ENCODE results near the gene LMF1.

LMF1 gene

DNA sequence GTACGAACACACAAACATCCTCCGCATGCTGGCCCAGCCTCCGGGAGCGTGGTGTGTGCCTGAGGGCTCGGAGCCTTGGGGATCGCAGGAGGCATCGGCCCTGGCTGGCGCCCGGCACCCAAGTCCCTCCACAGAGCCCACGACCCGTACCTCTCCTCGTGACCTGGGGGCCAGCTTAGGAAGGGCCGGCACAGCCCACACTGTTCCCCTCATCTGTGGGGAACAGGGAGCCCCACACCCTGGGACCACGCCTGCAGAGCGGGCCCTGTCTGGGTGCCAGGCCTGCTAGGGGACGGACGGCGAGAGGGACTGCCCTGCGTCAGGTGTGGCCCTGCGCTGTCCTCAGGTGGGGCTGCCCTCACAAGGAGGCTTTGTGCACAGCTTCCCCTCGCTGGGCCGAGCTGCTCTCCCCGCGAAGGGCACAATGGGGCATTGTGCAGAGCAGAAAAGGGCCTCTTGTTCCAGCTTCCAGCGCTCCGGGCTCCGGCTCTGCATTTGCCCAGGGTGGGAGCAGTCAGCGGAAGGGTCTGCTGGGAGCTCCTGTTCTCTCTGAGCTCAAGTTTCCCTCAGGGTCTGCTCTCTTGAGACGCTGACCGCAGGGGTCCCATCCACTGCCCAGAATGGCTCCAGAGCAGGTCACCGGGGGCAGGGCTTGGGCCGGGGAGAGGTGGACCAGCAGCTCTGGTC, 1.7 kb upstream of the LMF1 start:
- DNase-seq (ENCODE audit: low read depth): no peak
- no peak overlapping the region for H3K4me3 ChIP-seq (ENCODE audit: low read depth, low read length)
- TF ChIP-seq, protein P1, sequence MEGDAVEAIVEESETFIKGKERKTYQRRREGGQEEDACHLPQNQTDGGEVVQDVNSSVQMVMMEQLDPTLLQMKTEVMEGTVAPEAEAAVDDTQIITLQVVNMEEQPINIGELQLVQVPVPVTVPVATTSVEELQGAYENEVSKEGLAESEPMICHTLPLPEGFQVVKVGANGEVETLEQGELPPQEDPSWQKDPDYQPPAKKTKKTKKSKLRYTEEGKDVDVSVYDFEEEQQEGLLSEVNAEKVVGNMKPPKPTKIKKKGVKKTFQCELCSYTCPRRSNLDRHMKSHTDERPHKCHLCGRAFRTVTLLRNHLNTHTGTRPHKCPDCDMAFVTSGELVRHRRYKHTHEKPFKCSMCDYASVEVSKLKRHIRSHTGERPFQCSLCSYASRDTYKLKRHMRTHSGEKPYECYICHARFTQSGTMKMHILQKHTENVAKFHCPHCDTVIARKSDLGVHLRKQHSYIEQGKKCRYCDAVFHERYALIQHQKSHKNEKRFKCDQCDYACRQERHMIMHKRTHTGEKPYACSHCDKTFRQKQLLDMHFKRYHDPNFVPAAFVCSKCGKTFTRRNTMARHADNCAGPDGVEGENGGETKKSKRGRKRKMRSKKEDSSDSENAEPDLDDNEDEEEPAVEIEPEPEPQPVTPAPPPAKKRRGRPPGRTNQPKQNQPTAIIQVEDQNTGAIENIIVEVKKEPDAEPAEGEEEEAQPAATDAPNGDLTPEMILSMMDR (IDR thresholded peaks at IDR 0.05; ENCODE audit: control insufficient read depth, extremely low read depth, insufficient read depth): no peak

DNA sequence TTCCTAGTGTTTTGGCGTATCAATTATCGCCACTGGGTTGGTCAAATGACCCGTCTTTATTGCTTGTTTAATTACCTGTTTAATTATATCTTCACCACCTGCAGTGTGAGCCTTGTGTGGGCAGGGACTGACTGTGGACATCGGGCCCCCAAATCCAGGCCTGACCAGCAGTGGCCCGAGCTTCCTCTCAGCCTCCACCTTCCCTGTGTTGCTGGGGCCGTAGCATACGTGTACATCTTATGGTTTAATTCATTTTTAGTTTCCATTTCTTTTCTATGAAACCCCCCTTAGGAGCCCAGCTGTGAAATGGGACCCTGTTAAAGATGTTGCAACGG, 1.2 kb upstream of the LMF1 start:
- TF ChIP-seq, protein P1 (IDR thresholded peaks at IDR 0.05; ENCODE audit: control insufficient read depth, extremely low read depth, insufficient read depth): no peak
- no peak for DNase-seq (ENCODE audit: low read depth)
- no peak overlapping the region for H3K4me3 ChIP-seq (ENCODE audit: low read depth, low read length)

DNA sequence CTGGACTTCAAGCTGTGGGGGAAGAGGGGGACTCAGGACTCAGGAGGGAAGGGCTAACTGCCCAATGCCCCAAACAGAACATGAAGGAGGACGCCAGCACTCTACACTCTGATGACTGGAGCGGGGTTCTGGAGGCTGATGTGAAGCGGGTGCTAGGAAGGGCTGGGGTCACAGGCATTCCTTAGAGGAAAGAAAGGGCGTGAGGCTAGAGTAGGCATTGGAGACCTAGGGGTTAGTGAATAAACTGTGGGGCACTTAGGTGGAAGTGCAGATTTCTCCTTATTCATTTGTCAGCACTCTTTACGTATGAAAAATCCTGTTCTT, 760 bp upstream of the LMF1 start:
- TF ChIP-seq, protein P1 (IDR thresholded peaks at IDR 0.05; ENCODE audit: control insufficient read depth, extremely low read depth, insufficient read depth): no peak
- peak overlapping the region; percentile 29; the same call in 1 of the 2 replicates for H3K4me3 ChIP-seq (ENCODE audit: low read depth, low read length)

DNA sequence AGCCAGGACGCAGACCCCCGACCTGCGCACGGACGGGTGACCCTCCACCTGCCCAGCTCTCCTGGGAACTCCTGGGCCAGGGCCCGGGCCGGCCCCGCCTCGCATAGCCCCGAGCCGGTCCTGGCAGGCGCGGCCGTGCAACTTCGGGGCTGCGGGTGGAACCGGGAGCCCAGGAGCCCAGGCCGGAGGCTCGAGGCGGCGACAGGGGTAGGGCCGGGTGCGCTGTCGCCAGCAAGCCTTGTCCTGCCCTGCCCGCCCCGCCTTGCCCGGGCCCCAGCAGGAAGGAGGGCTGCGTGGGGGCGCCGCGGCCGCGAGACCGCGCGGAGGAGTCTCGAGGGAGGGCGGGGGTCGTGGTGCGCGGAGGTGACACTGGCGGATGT, 408 bp downstream of the LMF1 start:
- peak overlapping the region; percentile 79 for H3K4me3 ChIP-seq (ENCODE audit: low read depth, low read length)
- no peak for DNase-seq (ENCODE audit: low read depth)
- TF ChIP-seq, protein P1 (IDR thresholded peaks at IDR 0.05; ENCODE audit: control insufficient read depth, extremely low read depth, insufficient read depth): no peak

More for the DNA sequence above, 760 bp upstream of the LMF1 start:
- no peak for DNase-seq (ENCODE audit: low read depth)

DNA sequence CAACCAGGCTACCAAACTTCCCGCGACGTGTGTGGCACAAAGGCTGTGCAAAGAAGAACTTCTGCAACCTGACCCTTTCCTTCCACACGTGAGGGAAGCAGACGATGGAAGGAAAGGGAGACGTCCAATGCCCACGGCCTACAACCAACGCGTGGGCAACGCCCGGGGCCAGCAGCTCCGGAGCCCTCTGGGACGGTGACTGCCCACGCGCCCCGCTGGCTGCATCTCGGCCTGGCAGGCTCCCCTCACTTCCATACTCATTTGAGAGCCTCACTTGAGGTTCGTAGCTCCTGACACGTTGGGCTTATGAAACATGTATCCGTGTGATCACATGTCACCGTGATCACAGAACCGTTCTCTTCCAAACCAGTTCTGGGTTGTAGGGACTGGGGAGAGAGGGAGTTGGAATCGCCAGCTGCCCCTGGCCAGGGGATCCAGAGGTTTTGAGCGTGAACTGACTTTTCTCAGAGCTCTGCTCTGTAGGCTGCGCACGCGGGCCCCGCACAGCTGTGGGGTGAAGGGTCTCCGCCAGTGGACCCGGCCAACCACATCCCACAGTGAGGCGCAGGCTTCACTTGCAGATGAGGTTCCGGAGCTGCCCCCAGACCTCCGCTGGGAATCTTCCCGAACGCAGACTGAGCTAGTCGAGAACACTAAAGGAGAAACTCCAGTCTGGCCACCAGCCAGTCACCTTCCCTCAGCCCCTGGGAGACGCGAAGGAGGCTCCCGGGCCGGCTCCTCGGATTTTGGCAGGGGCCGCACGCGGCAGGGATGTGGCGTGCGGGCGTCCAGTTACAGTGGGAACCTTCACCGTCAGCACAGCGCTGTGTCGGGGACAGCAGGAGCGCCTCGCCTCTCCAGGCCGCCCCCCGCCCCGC, 1.0 kb downstream of the LMF1 start:
- no peak for DNase-seq (ENCODE audit: low read depth)
- peak overlapping the region; percentile 79 for H3K4me3 ChIP-seq (ENCODE audit: low read depth, low read length)
- TF ChIP-seq, protein P1 (IDR thresholded peaks at IDR 0.05; ENCODE audit: control insufficient read depth, extremely low read depth, insufficient read depth): no peak

DNA sequence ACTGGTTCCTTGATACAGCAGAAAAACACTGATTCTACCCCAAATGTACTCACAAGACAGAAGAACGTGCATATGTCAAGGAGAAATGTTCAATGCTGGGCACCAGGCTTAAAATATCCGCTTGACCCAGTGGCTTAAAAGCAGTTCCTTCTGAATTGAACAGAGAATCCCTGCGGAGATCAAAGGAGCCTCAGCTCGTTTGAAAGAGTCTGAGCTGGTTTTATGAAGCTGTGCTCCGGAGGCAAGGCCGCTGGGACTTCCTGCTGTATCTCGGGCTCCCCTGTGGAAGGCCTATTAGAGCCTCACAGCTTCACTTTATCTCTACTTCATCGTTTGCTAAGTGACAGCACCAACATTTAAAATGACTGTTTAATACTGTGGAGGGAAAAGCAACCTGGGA, 2.2 kb downstream of the LMF1 start:
- DNase-seq (ENCODE audit: low read depth): no peak
- TF ChIP-seq, protein P1 (IDR thresholded peaks at IDR 0.05; ENCODE audit: control insufficient read depth, extremely low read depth, insufficient read depth): no peak
- H3K4me3 ChIP-seq (ENCODE audit: low read depth, low read length): no peak overlapping the region

Data from LNCaP clone FGC (cell line).